ENCODE results near the gene CHODL.

GRCh38 chr21:18204931-18205330 is 39.7 kb upstream of the CHODL start:
- TF ChIP-seq CTCF (conservative IDR thresholded peaks at IDR 0.05) (no peak), EZH2 (IDR thresholded peaks at IDR 0.05; ENCODE audit: low read depth) (no peak)
